GM19025 (cell line): ENCODE data around the gene FBXW2.

Experiments
- ATAC-seq: cut with Tn5 transposase; IDR thresholded peaks from one replicate; pipeline ENCODE4 v1.9.1; 2021; ENCODE audit warnings: mild to moderate bottlenecking, low read depth, moderate library complexity; ENCODE audit not compliant: unreplicated experiment

Gene FBXW2

DNA sequence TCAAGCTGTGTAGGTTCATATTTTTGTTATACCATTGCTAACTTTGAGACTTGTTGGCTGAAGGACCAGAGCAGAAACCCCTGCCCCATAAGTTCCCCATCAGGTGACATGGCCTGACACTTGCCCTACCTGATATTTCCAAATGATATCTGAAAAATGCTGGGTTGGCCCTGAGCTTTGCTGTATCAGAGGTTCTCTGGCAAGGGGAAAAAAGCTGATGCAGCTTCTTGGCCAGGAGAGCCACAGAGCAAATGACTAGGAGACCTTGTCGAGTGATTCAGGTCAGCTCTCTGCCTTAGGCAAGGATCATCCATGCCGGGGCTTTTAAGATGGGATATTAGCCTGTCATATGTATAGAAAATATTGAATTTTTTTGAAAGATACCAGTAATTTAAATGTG, 76.0 kb downstream of the FBXW2 start:
- ATAC-seq: no peak

DNA sequence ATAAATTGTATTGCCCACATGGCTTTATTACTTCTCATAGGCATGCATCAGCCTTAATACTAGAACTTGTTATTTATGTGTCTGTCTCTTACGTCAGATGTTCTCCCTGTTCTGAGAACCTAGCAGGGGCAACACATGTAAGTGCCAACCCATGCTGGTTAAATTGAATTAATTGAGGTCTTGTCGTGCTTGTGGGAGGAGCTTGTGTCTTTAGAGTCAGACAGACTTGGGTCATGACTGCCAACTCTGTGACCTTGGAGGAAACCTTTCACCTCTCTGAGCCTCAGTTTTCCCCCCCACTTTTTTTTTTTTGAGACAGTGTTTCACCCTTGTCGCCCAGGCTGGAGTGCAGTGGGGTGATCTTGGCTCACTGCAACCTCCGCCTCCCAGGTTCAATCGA, 76.7 kb downstream of the FBXW2 start:
- ATAC-seq: no peak

DNA sequence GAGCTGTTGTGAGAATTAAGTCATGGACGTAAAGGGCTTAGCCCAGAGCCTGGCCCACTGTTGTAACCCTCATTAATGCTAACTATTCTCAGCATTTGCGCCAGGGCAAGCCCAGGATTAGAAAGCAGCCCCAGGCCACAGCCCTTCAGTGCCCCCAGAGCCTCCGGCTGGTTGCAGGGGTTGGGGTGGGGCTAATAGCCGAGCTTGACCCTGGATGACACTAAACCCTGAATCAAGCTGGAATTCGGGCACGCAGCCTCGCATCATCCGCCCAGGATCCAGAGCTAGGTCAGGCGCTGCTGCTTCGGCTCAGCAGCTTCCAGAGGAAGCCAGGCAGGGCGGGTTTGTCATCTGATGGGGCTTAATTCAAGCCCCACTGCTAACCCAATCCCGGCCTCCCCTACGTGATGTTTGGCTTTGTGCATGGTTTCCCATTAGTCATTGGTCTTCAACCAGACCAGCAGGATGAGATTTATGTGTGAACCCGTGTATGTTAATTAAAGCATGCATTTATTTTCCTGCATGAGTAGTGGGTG, 77.8 kb downstream of the FBXW2 start:
- no peak for ATAC-seq

DNA sequence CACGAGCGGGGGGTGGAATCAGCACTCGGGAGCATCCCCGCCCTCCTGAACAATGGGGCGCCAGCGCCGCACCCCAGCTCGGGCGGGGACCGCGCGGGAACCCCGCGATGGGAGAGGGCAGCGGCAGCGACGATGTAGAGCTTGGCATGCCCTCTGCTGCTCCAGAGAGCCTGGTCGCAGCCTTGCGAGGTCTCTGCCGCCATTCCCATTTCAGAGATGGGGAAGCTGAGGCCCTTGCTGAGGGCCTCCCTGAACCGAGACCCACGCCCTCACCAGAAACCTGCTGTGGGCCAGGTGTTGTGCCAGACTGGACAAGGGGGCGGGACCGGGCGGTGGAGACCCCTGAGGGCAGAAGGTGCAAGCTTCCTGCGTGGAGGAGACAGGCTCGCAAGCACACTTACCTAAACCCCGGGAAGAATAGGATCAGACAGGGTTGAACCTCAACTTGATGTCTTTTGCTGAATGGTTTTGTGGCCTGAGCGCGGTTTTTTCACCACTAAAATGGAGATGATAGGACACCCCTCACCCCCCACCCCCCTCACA, 78.3 kb downstream of the FBXW2 start:
- peak; percentile 30 for ATAC-seq

DNA sequence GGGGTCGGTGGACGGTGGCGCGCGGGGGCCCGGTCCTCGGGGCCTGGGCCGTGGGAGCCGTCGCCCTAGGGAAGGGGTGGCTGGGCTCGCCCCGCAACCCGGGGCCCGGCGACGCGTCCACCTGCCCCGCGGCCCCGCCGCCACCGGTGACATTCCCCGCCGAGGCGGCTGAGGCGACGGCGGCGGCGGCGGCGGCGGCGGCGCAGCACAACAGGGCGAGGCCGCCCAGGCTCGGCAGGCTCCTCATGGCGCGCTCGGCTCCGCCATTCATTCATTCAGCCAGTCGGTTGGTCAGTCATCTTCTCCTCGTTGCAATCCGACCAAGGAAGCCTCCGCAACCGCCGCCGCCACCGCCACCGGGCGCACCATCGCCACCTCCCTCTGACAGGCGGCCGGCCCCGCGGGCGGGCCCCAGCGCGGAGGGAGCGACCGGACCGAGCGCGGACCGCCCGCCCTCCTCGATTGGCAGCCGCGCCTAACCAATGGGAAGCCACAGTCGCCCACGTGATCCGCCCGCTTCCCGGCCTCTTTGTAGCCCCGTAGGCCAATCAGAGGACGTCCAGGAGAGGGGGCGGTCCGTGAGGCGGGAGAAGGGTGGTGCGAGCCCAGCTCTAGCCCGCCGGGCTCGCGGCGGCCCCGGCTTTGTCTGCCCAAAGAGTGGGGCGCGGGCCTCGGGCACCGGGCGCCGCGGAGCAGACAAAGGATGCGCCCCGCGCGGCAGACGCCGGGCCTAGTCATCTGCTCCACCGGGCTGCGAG, 78.9 kb downstream of the FBXW2 start, which contains the start of gene MEGF9:
MEGF9 (minus strand) TSS at position 383 of the 758 bp plus-strand sequence; CDS start at position 271, 112 bp downstream.
- peak; percentile 95 for ATAC-seq

DNA sequence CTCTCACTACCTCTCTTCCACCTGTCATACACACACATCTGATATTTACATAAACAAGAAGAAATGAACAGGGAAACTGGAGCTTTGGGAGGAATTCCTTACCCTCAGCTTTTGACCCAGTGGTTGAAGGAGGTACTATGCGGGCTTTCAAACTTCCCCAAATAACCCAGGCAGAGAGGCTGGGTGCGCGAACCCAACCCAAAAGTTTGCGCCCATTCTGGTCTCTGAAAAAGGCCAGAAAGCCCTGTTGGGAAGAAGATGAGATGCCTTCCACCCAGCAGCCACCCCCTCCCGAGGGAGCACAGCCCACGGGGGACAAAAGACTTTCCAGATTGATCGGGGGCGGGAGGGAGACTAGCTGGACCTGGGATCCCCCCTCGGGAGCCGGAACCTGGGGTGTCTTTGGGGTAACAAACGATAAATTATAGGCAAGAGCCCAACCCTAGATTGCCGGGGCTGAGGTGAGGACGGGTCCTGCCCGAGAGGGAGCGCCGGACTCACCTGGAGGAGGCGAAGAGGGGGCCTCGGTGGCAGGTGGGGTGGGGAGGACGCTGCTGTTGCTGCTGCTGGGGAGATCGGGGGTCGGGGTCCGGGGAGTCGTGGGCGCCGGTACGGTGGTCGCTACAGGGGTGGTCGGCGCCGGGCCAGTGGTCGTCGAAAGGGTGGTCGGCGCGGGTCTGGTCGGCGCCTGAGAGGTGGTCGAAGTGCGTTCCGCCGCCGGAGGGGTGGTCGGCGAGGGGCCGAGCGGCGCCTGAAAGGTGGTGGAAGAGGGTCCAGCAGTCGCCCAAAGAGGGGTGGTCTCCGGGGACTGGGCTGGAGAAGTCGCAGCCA, 79.7 kb downstream of the FBXW2 start:
- no peak for ATAC-seq

DNA sequence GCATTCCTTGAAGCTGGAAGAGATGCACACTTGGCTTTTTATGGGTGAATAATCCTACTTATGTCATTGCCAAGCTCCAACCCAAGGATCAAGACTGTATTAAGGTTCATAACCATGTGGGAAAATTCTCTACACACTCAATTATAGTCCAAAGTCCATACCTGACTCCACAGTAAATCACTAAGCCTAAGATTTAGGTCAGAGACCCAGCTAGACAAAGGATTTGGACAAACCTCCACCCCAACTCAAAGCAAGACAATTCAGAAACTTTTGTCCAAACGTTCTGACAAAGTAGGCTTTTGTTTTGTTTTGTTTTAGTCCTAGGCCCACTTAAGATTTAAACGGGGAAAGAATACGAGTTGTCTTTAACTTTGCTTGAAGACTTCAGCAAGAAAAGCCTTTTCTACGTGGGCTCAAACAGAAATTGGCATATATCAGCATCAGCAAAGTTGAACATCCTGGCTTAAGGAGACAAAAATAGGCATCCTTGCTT, 80.6 kb downstream of the FBXW2 start:
- ATAC-seq: no peak

DNA sequence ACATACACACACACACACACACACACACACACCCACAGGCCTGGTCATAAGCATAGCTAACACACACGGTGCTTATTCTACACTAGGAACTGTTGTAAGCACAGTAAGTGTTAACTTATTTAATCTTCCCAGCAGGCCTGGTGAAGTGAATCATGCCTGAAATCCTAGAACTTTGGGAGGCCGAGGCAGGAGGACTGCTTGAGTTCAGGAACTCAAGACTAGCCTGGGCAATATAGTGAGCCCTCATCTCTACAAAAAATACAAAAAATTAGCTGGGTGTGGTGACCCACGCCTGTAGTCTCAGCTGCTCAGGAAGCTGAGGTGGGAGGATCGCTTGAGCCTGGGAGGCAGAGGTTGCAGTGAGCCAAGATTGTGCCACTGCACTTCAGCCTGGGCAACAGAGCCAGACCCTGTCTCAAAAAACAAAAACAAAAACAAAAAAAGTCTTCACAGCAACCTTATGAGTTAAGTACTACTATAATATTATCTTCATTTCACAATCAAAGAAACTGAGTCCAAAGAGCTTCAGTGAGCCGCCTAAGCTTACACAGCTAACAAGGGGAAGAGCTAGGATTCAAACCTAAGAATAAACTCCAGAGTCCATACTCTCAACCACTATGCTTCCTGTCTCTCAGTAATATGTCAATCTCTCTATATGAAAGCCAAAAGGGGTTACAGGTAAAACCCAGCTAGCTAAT, 81.2 kb downstream of the FBXW2 start:
- no peak for ATAC-seq

DNA sequence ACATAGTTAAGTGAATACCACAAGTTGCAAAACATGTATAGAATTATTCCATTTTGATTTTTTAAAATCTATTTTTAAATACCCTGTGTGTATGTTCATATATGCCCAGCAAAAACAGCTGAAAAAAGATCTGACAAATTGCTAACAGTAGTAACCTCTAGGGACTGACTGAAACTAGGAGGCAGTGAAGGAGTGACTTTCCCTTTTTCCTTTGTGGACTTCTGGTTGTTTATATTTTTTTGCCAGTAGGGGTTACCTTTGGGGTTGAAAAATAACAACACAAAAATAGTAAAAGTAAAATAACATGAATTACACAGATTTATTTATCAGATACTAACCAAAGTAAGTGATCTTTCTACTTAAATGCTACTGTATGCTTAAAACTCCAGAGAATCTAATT, 81.9 kb downstream of the FBXW2 start:
- ATAC-seq: no peak

DNA sequence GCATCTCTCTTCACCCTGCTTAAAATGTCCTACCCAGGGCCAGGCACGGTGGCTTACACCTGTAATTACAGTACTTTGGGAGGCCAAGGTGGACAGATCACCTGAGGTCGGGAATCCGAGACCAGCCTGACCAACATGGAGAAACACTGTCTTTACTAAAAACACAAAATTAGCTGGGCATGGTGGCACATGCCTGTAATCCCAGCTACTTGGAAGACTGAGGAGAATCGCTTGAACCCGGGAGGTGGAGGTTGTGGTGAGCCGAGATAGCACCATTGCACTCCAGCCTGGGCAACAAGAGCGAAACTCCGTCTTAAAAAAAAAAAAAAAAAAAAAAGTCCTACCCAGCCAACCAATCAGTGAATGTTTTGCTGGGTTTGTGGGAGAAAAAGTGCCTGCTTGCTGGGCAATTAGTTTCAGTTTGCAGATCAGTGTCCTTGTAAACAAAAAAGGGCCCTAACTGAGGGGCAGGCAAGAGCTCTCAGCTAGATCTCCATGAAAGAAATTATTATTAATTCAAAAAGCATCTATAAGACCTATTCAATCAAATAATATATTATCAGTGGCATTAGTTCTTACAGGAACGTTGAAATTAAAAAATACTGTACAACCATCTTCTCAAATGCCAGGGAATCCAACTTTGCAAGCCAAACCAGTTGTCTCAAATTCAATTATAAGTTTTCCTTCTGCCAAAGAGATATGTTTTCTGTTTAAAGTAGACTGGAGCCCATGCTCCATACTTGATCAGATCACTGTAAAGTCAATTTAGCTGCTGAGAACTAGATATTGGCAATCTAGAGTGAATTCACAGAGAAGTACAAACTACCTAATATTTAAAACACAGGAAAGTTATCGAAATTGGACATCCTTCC, 82.9 kb downstream of the FBXW2 start:
- ATAC-seq: no peak

DNA sequence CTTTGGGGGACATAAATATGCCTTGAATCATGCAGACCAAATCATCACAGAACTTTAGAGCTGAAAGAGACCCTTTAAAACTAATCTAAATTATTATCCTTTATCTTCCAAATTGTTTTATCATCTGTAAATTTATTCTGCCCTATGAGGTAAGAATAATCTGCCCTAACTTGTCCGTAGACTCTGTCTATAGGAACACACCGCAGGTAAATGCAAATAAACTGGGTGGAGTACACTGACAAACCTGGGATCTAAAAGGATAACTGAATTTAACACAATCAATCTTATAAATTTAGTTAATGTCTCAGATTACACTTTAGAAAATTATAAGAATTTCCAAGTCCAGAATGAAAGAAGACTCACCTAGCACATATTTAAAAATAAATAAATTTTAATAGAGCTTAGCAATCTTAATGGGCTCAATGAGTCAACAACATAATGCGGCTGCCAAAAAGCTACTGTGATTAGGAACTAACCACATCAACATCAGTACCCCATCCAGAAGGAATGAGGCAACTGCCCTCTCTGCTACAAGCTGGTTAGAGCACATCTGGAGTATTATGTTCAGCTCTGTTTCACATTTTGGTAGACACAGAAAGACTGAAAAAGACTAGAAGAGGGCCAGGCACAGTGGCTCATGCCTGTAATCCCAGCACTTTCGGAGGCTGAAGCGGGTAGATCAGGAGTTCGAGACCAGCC, 84.5 kb downstream of the FBXW2 start:
- ATAC-seq: no peak

DNA sequence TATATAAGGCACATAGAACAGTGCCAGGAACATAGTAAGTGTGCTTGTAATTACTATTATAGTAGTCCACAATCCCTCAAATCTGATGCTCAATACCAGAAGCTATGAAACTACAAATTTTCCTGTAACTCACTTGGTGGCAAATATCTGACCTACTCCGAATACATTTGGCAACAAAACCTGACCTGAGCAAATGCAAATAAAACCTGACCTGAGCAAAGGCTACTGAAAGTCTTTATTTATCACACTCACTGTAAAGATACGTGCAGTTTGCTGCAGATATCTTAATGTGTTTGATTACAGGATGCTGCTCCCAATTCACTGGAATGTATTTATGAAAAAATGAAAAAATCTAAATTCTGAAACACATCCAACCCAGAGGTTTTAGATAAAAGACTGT, 86.0 kb downstream of the FBXW2 start:
- no peak for ATAC-seq
